Activated CD4-positive, alpha-beta T cell treated with anti-CD3 and anti-CD28 coated beads for 48 hours (primary cell): ENCODE measurements around the gene FNTB.
"Not testable (repeated sequence)": the region's sequence is repeated elsewhere in the genome, so short reads cannot be mapped to it uniquely, and the experiment has no call there.

ENCODE experiments used
- DNase-seq: peaks from one replicate; pipeline ENCODE4 v3.0.0-alpha.2; 2020

Gene FNTB

DNA sequence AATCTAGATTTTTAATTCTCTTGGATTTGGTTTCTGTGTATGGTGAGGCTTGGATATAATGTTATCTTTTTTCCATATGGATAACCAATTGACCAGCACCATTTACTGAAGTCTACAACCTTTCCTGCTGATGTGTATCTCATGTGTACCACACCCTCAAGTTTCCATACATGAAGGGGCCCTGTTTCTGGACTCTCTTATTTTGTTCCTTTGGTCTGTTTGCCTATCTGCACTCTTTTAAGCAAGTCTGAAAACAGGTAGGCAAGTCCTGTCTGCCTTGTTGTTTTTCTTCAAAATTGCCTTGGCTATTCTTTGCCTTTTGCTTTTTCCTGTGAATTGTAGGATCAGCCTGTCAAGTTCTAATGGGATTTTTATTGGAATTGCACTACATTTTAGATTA, 71.0 kb downstream of the FNTB start:
- DNase-seq = no peak

DNA sequence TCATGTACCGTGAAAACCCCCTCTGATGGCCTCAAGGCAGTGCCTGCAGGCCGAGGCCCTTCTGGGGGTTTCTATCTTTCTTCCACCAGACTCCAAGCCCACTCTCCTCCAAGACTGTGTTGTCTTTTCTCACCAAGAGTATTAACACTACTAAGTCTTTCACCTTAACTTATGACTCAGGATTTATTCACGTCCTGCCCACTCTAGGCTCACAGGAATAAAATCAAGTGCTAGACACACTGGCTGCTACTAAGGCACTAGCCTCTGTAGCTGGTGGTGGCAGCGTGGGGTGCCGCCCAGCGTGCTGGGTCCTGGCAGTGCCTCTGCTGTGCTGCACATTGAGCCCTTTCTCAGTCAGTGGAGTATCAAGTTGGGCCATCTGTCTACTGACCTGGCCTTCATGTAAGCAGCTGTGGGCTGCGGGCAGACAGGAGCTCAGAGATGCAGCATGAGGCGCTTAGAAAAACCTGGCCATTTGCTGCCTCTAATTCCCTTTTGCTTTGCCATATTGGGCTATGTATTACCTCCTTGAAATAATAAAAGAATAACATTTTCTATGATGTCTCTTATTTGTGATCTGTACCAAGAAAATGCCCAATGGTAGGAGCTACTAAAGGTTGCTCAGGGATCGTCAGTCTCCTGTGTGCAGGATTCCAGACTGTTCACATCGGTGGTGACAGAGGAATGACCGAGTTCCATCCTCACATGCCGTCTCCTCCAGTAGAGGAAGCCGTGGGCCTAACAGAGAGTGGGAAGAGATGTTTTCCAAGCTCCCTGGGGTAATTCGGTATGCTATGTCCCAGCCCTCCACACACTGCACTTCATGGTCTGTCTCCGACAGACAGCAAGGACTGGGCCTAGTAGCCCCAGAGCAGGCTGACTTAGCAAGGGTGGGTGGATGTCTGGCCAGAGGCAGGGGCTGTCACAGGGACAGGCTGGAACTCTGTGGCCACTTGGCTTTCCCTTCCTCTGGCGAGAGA, 75.7 kb downstream of the FNTB start:
- no peak for DNase-seq

DNA sequence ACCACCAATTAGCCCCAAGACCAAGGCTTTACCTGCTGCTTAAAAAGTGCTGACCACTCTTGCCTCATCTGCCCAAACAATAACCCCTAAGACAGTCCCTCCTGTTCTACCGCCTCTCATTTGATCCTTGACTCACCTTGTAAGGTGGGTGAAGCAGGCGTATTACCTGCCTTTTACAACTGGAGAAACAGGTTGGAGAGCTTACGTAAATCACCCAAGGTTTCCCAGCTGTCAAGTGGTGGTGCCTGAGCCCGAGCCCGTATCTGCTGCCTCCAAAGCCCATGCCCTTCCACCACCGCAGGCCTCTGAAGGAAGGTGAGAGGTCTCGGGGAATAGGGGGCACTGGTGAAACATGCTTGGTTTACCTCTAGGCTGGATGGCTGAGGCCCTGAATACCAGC, 79.0 kb downstream of the FNTB start:
- DNase-seq = no peak

DNA sequence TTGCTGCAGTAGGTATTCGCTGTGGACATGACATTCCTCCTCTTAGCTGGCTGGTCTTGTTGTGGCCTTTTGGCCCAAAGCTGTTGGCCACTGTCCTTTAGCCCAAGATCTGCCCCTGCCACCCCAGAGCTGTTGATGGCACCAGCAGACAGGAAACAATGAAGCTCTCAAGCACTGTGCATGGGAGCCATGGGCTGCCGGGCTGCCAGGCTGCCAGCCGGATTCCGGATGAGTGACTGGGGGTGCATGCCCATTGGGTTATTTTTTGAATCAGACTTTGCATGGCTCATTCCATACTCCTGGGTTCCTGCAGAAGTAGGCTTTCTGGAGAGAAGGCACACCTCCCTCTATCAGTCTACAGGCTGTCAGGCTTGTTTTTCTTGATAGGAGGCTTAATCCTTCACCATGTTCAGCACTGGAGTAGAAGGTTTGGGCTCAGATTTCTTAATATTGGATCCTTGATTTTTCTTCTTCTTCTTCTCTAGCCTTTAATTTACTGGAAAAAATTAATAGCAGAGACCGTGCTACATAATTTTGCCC, 83.2 kb downstream of the FNTB start:
- no peak for DNase-seq

DNA sequence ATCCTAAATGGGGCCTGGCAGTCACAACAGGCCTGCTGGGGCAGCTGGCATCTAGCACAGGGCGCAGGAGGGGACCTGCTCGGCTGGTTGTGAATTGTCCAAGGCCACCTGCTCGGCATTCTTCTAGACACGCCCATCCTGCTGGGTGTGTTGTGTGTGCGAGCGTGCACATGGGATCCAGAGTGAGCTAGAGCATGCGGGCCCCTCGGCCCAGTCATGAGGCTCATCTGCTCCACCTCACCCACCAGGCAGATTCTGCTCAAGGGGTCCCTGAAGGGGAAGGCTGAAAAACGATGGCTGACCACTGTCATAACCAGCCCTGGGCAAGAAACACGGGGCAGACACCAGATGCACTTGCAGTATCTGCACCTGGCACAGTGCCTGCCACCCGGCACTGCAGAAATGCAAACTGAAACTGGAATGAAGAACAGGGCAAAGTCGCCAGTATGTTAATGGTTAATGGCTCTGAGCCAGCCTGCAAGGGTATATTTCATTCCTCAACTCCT, 83.8 kb downstream of the FNTB start:
- no peak for DNase-seq

DNA sequence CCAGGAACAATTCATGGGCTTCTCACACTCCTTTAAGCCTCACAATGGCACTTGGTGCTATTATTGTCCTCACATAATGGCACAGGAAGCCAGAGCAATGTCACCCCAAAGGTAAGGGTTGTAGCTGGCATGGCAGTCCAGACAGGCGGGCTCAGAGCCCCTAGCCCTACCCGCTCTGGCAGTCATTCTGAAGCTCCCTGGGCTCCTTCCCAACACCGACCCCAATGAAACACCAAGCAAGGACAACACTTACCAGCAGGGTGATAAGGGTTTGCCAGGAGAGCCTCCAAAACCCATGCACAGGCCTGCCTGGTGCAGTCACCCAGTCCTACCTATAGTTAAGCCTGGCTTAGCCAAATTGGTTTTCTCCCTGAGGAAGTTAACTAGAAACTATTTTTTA, 84.8 kb downstream of the FNTB start:
- no peak for DNase-seq

DNA sequence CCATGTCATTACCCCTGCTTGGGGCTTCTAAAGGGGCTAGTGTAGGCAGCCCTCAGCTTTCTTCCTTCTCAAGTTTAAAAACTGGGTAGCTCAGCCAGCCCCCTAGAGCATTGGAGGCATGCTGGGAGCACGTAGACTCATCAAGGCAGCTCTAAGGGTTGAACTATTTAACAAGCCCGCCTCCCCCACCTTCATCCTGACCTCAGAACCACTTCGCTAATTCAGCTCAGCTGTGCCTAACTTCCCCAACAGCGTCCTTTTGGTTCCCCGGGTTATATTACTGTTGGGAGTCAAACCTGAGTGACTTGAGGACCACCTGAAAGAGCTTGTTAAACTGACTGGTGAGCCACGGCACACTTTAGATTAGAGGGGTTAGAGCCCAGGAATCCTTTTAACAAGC, 85.6 kb downstream of the FNTB start:
- no peak for DNase-seq

DNA sequence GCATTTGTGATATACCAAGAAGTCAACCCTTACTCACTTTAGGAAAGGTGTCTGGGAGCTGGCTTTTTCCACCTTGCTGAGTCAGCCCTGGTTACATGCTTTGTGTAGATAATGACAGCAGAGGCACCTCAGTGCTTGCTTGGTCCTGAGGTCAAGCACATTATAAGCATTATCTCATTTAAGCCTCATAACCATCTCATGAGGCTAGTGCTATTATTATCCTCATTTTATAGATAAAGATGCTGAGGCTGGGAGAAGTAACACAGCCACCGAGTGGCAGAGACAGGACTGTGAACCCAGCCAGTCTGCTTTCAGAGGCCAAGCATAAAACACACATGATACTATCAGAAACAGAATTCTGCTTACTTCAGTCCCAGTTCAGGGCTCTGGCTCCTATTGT, 86.2 kb downstream of the FNTB start:
- DNase-seq = no peak

DNA sequence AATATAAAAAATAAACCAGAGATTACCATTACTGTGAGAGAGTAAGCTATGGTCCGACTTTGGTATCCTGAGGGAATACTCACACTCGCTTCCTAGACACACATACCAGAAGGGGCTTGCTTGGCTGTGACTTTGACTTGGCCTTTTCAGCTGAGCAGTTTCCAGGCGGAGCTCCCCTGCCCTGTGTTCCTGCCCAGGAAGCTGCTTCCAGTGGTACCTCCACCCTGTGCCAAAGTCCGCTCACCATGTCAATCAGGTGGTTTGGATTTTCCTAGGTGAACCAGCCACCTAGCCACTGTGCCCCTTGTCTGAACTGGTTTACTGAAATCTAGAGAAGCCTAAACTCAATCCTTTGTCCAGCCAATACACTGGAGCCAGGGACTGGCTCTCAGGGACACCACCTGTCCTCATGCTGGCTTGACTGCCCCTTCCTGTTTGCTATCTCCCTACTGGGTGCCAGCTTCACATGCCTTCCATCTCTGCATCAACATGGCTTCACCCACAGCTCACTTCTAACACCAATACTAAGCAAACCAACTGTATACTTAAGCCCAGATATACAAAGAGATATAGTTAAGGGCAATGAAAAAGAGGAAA, 87.0 kb downstream of the FNTB start:
- DNase-seq = no peak

DNA sequence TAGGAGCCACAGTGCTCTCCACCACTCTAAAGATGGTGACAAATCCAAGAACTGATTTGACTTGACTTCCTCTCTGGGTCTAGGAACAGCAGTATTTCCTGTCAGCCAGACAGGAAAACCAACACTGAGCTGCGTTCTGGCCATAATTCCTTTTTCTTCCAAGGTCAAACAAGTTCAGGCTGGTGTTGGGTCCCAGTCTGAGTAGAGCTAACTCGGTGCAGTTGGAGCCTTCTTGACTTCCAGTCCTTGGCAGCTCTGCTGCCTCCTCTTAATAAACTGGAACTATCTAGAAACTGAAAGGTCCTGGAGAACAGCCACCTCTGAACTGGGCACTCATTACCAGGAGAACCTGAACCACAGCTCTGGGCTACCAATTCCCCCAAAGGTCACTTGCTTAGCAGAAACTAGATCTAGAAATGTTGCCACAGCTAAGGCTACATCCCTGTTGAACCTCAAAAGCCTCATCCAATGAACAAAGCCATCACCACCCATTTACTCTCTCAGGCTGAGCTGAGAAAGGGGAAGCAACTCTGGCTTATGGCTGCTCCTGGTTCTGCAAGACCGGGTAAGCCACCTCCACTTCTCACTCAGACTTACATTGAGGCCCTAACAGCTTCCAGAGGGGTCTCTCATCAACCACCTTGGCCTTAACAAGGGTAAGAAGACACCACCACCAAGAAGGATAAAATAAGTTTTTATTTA, 87.9 kb downstream of the FNTB start:
- no peak for DNase-seq

DNA sequence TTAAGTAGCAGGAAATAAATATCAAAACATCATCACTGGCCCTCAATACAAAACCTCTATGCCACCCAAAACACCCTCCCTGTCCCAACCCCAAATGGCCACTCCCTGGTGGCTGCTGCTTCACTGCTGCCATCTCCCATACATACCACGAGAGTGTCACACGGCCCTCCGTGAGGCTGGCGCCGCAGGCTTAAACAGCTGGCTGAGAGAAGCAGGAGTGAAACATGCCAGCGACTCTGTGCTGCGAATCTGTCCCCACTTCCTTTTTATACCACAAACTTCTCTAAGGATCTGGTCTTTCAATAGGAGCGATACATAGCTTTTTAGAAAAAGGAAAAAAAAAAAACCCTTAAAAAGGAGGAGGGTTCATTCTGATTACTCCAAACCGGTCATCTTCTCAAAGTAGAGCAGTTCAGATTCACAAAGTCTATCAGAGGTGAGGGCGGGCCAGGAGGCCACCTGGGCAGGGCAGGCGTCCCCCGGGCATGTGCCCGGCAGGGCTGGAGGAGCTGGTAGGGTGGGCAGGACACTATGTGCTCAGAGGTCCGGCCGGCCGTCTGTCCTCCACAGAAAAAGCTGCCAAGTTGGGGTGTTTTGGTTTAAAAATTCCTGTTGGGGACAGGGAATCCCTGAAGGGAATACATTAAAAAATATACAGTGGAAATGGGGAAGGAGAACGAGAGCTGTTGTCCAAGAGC, 89.1 kb downstream of the FNTB start:
- no peak for DNase-seq

DNA sequence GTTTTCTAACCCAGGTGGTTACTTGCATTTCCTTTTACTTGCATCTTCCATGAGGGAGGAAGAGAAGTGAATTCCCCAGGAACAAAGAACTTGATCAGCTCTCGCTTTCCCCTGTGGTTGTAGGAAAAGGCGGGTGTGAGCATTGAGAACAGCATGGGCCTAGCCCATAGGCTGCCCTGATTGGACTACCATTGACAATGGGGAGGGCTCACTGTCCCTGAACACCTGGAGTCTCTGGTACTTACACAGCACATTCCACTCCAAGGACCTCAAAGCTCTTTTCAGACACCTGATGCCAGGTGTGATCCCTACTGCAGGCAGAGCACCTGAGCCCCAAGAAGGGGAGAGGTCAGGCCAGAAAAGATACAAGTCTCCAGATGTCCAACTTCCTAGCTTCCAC, 90.6 kb downstream of the FNTB start:
- no peak for DNase-seq

DNA sequence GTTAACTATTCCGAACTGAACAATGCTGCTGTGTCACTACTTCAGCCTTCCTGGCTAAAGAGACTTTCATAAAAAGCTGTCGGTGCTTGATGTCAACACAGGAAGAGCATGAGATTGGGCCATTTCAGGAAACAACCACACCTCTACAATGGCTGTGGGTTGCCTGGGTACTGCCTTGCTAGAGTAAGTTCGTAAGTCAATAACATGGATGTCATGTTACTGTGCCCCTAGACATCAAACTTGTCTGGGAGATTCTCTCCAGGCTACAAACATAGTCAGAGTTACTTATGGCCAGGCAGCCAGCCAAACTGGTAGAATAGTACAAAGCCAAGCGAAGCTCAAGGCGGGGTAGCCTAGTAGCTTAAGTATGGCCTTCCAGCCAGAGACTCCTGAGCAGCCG, 92.5 kb downstream of the FNTB start:
- no peak for DNase-seq

DNA sequence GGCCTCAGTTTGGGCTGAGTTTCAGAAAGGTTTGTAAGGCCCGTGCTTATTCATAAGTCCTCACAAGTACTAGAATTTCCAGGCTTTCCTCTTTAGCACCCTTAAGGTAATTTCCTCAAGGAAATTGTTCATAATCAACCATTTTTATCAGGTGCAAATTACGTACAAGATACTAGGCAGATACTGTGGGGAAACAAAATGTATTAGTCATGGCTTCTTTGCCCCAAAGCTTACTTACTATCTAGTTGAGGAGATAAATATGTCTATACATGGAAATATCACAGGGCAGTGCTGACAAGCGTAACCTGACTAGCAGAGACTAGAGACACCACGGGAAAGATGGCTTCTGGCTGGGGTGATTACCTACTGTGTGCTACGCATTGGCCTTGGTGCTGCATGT, 93.1 kb downstream of the FNTB start:
- no peak for DNase-seq

DNA sequence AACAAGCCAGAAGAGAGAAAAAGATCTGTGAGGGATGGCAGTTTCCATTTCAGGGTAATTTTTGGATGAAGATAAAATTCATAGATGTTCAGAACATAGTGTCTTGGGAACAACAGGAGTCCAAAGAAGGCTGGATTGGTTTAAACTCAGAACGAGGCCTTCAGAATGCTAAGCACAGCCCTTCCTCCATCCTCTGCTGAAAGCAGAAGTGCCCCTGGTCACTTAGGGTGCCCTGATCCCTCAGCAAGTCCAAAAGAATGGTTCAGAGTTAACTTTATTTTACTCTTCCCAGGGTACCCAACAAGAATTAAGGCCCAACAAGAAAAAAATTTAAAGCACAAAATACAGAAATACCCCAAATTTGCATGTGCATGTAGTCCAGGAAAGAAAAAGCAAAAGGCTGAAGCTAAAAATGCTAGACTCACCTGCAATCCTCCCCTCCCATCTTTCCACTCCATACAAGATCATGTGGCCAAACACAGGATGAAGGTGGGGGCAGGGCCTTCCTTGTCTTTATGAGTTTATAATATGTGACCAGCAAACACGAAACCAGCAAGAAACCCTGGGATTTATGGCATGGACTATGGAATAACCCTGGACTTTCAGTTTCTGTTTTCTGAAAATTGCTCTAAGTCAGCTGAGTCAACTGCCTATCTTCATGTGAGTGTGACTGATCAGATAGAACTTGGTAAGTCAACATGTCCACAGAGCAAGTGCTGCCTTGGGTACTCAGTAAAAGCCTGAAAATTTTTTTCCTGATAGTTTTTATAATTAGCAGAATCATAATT, 94.5 kb downstream of the FNTB start:
- no peak for DNase-seq

DNA sequence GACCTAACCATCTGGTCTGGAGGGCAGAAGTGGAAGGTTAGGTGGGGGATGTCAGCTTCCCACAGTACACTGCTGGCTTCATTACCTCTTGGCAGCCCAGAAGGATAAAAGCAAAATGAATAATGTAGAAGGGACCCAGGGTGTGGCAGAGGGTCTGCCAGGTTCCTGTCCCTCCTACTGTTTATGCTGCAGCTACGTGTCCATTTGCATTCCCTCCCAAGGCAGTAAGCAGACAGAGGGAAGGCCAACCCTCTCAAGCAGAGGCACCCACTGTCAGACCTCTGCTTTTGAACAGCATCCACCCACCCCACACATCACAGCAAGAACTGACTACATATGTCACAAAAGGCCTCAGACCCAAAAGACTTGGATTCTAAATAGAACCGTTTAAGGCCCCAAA, 96.2 kb downstream of the FNTB start:
- no peak for DNase-seq

DNA sequence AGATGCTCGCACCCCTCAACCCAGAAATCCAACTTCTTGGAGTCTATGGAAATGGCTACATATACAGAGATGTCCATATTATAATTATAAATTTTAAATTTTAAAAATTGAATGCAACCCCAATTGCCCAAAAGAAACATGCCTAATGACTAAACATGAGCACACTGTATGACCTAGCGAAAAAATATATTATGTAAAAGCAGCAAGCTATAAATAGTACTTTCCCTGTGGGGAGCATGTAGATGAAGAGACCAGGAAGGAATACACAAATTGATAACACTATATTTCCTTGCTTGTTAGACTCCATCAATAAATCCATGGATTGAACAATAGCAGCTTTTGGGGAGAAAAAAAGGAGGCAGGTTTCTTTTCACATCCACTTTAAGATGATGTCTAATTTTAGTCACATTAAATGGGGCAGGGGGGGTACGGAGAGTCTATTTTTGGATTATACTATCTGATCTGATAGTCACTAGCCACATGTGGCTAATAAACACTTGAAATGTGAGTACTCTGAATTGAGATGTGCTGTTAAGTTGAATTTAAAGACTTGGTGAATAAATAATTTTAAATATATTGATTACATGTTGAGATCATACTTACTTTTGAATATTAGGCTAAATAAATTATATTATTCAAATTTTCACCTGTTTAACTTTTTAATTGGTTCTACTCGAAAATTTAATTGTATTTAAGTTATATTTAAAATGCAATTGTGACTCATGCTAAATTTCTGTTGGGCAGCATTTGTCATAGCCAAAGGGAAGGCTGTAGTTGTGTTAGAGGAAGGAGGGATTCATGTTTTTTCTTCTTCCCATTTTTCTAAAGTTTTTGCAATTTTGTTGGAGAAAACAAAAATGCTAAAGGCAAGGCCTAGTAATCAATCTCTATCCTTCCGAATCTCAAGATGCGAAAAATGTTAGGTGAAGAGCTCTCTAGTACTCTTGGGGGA, 98.1 kb downstream of the FNTB start:
- no peak for DNase-seq

DNA sequence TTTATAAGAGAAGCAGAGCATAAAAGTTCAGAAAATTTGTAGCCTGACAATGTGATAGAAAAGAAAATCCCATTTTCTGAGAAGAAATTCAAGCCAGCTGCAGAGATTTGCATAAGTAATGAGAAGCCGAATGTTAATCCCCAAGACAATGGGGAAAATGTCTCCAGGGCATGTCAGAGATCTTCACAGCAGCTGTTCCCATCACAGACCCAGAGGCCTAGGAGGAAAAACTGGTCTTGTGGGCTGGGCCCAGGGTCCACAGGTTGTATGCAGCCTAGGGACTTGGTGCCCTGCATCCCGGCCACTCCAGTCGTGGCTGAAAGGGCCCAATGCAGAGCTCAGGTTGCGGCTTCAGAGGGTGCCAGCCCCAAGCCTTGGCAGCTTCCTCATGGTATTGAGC, 100.0 kb downstream of the FNTB start:
- not testable (repeated sequence) for DNase-seq

DNA sequence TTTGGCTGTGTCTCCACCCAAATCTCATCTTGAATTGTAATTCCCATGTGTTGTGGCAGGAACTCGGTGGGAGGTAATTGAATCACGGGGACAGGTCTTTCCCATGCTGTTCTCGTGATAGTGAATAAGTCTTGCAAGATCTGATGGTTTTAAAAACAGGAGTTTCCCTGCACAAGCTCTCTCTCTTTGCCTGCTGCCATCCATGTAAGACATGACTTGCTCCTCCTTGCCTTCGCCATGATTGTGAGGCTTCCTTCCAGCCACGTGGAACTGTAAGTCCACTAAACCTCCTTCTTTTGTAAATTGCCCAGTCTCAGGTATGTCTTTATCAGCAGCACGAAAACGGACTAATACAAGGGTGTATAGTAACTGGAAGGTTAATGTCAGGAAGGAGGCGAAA, 101.1 kb downstream of the FNTB start:
- not testable (repeated sequence) for DNase-seq

DNA sequence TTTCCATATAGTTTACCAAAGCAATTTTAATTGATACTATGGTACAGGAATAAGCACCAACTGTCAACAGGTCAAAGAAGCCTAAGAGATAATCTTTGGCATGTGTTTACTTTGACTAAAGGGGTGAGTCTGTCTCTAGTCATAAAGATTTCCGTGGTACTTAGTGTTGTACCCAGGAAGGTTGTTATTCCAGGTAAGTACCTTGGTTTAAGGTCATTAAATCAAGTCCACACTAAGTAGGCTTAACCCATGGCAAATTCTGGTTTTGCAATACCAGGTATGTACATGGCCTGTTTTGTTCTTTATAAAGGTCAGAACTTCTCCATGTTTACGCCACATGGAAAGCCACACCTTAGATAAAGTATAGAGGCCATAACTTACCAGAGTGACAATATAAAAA, 105.7 kb downstream of the FNTB start:
- DNase-seq = no peak
